Neural crest cell (in vitro differentiated cells): Measurements from ENCODE around the gene TTLL10. TPM values are rescaled to one million over a fixed set of nuclear protein-coding genes. Genes with fewer than 3 reads are reported as not detected.
A peak's percentile ranks its signal among the peaks of the same experiment; 100 is the strongest.

Source experiments
- DNase-seq: peaks from one replicate; pipeline ENCODE4 v3.0.0; 2021; ENCODE audit warnings: low read depth, mixed read lengths, low spot score
- H3K27ac Mint-ChIP-seq: one replicate; pipeline ENCODE4 v1.8.0; 2021; ENCODE audit warnings: mild to moderate bottlenecking, mixed read lengths; ENCODE audit not compliant: unreplicated experiment
- H3K27me3 Mint-ChIP-seq: 2 replicates; pipeline ENCODE4 v1.8.0; 2021; ENCODE audit warnings: low read depth, mild to moderate bottlenecking, mixed read lengths
- H3K36me3 Mint-ChIP-seq: 2 replicates; pipeline ENCODE4 v1.8.0; 2021; ENCODE audit warnings: low read depth, mild to moderate bottlenecking, mixed read lengths
- H3K4me1 Mint-ChIP-seq: 2 replicates; pipeline ENCODE4 v1.8.0; 2021; ENCODE audit warnings: mixed read lengths
- H3K4me3 Mint-ChIP-seq: one replicate; pipeline ENCODE4 v1.8.0; 2021; ENCODE audit warnings: mild to moderate bottlenecking, mixed read lengths
- H3K9me3 Mint-ChIP-seq: 2 replicates; pipeline ENCODE4 v1.8.0; 2021; ENCODE audit warnings: mixed read lengths
- total RNA-seq: library from RNA; stranded (reverse); gene quantifications from 2 replicates; pipeline ENCODE4 v1.2.1, GENCODE V29; 2021
- TF ChIP-seq, protein P1 (sequence below): fragments of 200-600 bp; sonication (generic); conservative IDR thresholded peaks from 2 replicates; pipeline ENCODE4 v1.5.0; 2021; ENCODE audit warnings: antibody characterized with exemption, mild to moderate bottlenecking

The TTLL10 gene
- total RNA-seq, 1 donor from 2014 or later = not detected

DNA sequence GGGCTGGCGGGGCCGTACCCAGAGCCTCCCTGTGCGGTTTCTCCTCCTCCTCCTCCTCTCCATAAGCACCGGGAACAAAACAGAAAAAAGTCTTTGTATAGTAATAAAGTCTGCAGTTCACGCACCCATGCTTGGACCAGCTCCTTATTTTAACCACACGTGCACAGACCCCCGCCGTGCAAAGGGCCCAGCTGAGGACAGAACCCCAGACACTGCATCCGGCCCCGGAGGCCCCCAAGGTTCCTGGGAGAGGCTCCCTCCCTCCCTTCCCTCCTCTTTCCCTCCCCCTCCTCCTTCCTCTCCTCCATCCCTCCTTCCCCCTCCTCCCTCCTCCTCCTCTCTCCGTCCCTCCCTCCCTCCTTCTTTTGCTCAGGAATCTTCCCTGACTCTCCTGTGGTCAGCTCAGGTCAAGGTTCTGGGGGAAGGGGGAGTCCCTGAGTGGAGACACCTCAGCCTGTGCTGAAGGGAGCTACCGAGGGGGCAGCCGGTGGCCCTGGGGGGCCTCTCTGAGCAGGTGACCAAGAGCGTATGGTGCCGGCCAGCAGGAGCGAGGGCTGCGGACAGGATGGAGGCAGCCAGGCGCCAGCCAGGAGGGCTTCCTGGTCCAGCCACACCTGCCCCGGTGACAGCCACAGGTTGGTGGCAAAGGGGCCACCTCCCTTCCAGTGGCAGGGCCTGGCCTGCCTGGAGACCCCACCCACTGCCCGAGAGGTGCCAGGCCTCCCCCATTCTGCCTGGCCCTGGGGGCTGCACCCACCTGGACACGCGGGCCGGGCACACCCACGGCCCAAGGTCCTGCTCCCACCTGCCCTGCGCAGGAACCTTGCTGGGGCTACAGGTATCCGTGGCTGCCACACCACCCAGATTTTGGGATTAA is 3.2 kb upstream of the TTLL10 start:
- Mint-ChIP-seq H3K4me3 (no peak overlapping the region), H3K9me3 (no peaks in the 10 kb centered on the region), H3K4me1 (peaks cover 11% of the 10 kb centered on the region), H3K27me3 (peaks cover 16% of the 10 kb centered on the region), H3K36me3 (no peaks in the 10 kb centered on the region), H3K27ac (peak overlapping the region; percentile 75)
- TF ChIP-seq, protein P1, sequence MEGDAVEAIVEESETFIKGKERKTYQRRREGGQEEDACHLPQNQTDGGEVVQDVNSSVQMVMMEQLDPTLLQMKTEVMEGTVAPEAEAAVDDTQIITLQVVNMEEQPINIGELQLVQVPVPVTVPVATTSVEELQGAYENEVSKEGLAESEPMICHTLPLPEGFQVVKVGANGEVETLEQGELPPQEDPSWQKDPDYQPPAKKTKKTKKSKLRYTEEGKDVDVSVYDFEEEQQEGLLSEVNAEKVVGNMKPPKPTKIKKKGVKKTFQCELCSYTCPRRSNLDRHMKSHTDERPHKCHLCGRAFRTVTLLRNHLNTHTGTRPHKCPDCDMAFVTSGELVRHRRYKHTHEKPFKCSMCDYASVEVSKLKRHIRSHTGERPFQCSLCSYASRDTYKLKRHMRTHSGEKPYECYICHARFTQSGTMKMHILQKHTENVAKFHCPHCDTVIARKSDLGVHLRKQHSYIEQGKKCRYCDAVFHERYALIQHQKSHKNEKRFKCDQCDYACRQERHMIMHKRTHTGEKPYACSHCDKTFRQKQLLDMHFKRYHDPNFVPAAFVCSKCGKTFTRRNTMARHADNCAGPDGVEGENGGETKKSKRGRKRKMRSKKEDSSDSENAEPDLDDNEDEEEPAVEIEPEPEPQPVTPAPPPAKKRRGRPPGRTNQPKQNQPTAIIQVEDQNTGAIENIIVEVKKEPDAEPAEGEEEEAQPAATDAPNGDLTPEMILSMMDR = no peak
- DNase-seq = no peak

DNA sequence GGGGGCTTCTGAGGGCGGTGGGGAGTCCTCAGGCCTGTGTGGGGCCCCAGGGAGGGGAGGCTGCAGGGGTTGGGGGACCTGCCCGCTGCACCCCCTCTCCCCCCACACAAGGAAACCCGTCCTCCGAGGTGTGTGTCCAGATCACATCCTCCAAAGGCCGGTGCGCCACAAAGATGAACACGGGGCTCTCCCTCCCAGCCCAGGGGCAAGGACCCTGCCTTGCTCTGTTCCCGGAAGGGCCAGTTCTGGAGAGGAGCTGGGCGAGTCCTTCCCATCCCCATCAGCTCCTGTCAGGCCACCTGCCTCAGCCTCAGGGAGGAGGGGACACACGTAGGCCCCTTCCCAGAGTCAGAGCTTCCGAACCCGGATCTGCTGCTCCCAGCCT is 2.5 kb upstream of the TTLL10 start:
- no peak overlapping the region for H3K27ac Mint-ChIP-seq
- no peaks in the 10 kb centered on the region for H3K36me3 Mint-ChIP-seq
- TF ChIP-seq, protein P1 = no peak
- H3K9me3 Mint-ChIP-seq = no peaks in the 10 kb centered on the region
- H3K4me1 Mint-ChIP-seq = peaks cover 5% of the 10 kb centered on the region
- no peak for DNase-seq
- H3K27me3 Mint-ChIP-seq = peaks cover 17% of the 10 kb centered on the region
- H3K4me3 Mint-ChIP-seq = no peak overlapping the region

DNA sequence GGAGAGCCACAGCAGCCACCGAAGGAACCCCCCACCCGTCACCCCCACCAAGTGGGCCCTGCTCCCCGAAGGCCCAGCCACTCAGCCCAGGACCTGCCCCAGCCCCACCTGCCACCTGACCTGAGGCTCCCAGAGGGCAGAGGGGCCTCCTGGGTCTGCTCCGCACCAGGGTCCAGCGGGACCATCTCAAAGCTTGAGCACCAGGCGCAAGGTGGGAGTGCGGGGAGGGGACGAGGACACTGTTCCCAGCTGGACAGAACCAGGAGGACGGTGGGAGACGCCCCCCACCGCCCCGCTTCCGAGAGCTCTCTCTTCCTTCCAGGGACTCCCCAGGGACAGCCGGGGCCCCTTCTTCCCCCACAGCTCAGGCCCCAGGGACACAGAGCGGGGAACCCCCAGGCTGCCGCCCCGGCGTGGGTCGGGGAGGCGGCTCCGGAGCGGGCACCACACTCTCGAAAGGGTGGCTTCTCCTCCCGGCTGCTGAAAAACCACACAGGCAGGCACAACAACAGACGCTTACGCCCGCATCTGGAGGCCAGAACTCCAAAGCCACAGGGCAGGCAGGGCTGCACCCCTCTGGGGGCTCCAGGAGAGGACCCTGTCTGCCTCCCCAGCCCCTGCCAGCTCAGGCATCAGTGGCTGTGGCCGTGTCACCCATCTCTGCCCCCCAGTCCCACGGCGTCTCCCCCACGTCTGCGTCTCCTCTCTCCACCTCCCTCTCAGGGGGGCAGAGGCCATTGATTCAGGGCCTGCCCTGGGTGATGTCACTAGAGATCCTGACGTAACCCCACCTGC is 1.9 kb upstream of the TTLL10 start:
- H3K9me3 Mint-ChIP-seq = no peaks in the 10 kb centered on the region
- H3K4me3 Mint-ChIP-seq = no peak overlapping the region
- no peak overlapping the region for H3K27ac Mint-ChIP-seq

DNA sequence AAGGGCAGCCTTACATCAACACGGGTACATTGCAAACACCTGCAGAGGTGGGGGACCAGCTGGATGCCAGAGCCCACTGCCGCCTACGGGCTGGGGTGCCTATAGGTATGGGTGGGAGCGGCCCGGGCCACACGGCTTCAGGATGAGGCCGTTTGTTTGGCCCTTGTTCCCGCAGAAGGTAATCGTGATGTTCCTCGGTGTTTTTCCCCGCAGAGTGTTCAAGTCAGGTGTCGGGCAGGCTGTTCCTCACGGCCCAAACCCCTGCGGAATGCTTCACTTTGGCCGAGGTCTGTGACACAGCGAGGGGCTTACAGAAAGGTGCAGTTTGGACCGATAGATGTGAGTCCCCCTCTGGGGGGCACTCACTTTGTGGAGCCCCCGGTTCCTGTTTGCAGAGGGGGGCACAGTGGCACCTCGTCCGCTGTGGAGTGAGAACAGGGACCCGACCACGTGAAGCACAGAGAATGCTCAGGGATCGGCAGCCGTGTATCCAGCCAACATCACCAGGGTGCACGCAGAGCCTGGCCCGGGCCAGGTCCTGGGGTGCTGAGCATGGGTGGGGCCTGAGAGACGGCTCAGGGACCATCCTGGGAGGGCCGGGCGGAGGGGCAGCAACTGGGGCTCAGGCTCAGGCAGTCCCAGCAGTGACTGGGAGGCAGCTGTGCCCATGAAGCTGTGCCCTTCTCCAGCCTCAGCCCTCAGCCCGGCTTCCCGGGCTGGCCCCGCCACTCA is 453 bp upstream of the TTLL10 start:
- no peaks in the 10 kb centered on the region for H3K36me3 Mint-ChIP-seq
- H3K27me3 Mint-ChIP-seq = peaks cover 29% of the 10 kb centered on the region
- TF ChIP-seq, protein P1 = no peak
- no peak overlapping the region for H3K27ac Mint-ChIP-seq
- H3K4me1 Mint-ChIP-seq = peaks cover 11% of the 10 kb centered on the region
- DNase-seq = no peak
- H3K4me3 Mint-ChIP-seq = no peak overlapping the region
- no peaks in the 10 kb centered on the region for H3K9me3 Mint-ChIP-seq

More for the DNA sequence above, 1.9 kb upstream of the TTLL10 start:
- Mint-ChIP-seq H3K4me1 (peaks cover 7% of the 10 kb centered on the region), H3K36me3 (no peaks in the 10 kb centered on the region), H3K27me3 (peaks cover 21% of the 10 kb centered on the region)
- no peak for DNase-seq
- TF ChIP-seq, protein P1 = no peak
